ENCODE results near the gene EN1.

GRCh38 chr2:118803012-118803411, 44.4 kb downstream of the EN1 start:
- no peak for TF ChIP-seq POLR2A (IDR thresholded peaks at IDR 0.05; ENCODE audit: low read length)
- TF ChIP-seq GATA1 (IDR thresholded peaks at IDR 0.05; ENCODE audit: low read depth, low read length) = no peak

All from erythroblast (primary cell).